K562 (cell line): ENCODE results near the gene CACNB1. TPM values are rescaled to one million over a fixed set of nuclear protein-coding genes. Genes with fewer than 3 reads are reported as not detected.

Experiments used
- ATAC-seq: fragments of 200-7000 bp; cut with Tn5 transposase; 3 replicates; pipeline ENCODE4 v1.9.1; 2020; ENCODE audit warnings: moderate library complexity
- BruUV-seq: library from RNA; stranded (reverse); fragments of 400-500 nt; replicated peaks from 2 replicates; lab custom pipeline; 2021; lab: Mats Ljungman, UMichigan
- CTCF ChIA-PET: fragments of 300-600 bp; formaldehyde crosslinking; extraction: SDS; loops from one replicate; lab custom pipeline; 2021; ENCODE audit warnings: low intra/inter-chr PET ratio; lab: Yijun Ruan, JAX
- POLR2A ChIA-PET: fragments of 300-600, 350-650 bp; sonication (Branson Sonifier 250); formaldehyde crosslinking; extraction: SDS; loops from one replicate; lab custom pipeline; 2021; ENCODE audit warnings: antibody characterized with exemption, inconsistent platforms; lab: Yijun Ruan, JAX
- DNase-seq, 4 experiments: peaks; one replicate each; pipeline versions ENCODE4 v3.0.0 to v3.0.0-alpha.2; 2011 to 2018; ENCODE audit warnings: low spot score in 3 of 4, mixed read lengths in 3 of 4; ENCODE audit errors: extremely low read depth in 1 of 4
- FAIRE-seq: peaks from 2 replicates; lab custom pipeline; 2011; peaks lifted over from hg19 to GRCh38; lab: Jason Lieb, UNC
- H2AFZ ChIP-seq: 2 replicates; pipeline ENCODE4 v1.6.0; 2011; ENCODE audit warnings: low read depth, low read length, control low read depth, inconsistent platforms
- H3K27ac ChIP-seq: fragments of 200-600 bp; 3 replicates; pipeline ENCODE4 v1.8.0; 2011; ENCODE audit warnings: low read depth, mild to moderate bottlenecking, control low read depth, inconsistent platforms, low read length, moderate library complexity, mixed read lengths; ENCODE audit errors: extremely low read depth
- H3K27me3 ChIP-seq, 2 experiments: fragments of 300-600 bp in 1 of 2; 2 replicates in 1 of 2; 3 replicates in 1 of 2; pipeline versions ENCODE4 v1.6.0 to v1.8.0; 2011; ENCODE audit warnings: inconsistent platforms in 2 of 2, low read length in 2 of 2, mild to moderate bottlenecking in 1 of 2, mixed read lengths in 1 of 2, moderate library complexity in 1 of 2; ENCODE audit not compliant: control insufficient read depth in 2 of 2, insufficient read depth in 2 of 2
- H3K36me3 ChIP-seq: fragments of 300-600 bp; 3 replicates; pipeline ENCODE4 v1.8.0; 2011; ENCODE audit warnings: mild to moderate bottlenecking, low read length, inconsistent platforms; ENCODE audit not compliant: control insufficient read depth, insufficient read depth
- H3K4me1 ChIP-seq, 2 experiments: fragments of 200-600 bp in 1 of 2; replicated peaks in 1 of 2; 2 replicates in 1 of 2; 3 replicates in 1 of 2; pipeline versions ENCODE4 v1.5.1 to v1.8.0; 2011; ENCODE audit warnings: inconsistent platforms in 2 of 2, low read length in 2 of 2, mild to moderate bottlenecking in 1 of 2, mixed read lengths in 1 of 2, moderate library complexity in 1 of 2; ENCODE audit not compliant: control insufficient read depth in 2 of 2, insufficient read depth in 2 of 2
- H3K4me2 ChIP-seq: 2 replicates; pipeline ENCODE4 v1.6.1; 2011; ENCODE audit warnings: low read length, control low read depth, inconsistent platforms, mixed read lengths; ENCODE audit not compliant: insufficient read depth
- H3K4me3 ChIP-seq: fragments of 200-600 bp; sonication (generic), shearing (Covaris generic); 2 replicates; pipeline ENCODE4 v1.5.1; 2016; ENCODE audit warnings: control low read depth, inconsistent platforms
- H3K79me2 ChIP-seq: fragments of 200-600 bp; 3 replicates; pipeline ENCODE4 v1.8.0; 2011; ENCODE audit warnings: low read length, inconsistent platforms; ENCODE audit not compliant: control insufficient read depth, insufficient read depth
- H3K9ac ChIP-seq, 2 experiments: 2 replicates each; pipeline versions ENCODE4 v1.6.0 to v1.6.1; 2011; ENCODE audit warnings: low read depth in 2 of 2, low read length in 2 of 2, control low read depth in 1 of 2, inconsistent platforms in 1 of 2, mild to moderate bottlenecking in 1 of 2, mixed read lengths in 1 of 2; ENCODE audit not compliant: insufficient read depth in 1 of 2
- H3K9me1 ChIP-seq: one replicate; pipeline ENCODE4 v1.6.0; 2011; ENCODE audit warnings: inconsistent platforms, mild to moderate bottlenecking, low read length, moderate library complexity; ENCODE audit not compliant: control insufficient read depth, insufficient read depth
- H3K9me3 ChIP-seq: replicated peaks from 2 replicates; pipeline ENCODE4 v1.5.1; 2011; ENCODE audit warnings: low read depth, low read length, inconsistent platforms; ENCODE audit not compliant: control insufficient read depth, insufficient read depth
- H4K20me1 ChIP-seq: replicated peaks from 2 replicates; pipeline ENCODE4 v1.6.1; 2011; ENCODE audit warnings: low read length, inconsistent platforms, mixed read lengths; ENCODE audit not compliant: control insufficient read depth, insufficient read depth
- ARNT ChIP-seq, 2 experiments: fragments of 450-650 bp; IDR thresholded peaks; 2 replicates each; pipeline ENCODE4 v1.6.1; 2016; ENCODE audit warnings: mild to moderate bottlenecking in 1 of 2
- PHF21A ChIP-seq: fragments of 450-650 bp; IDR thresholded peaks from 2 replicates; pipeline ENCODE4 v1.6.1; 2017; ENCODE audit warnings: low read depth, borderline replicate concordance
- TCF7L2 ChIP-seq: fragments of 150-350 bp; IDR thresholded peaks from 2 replicates; pipeline ENCODE4 v1.6.1; 2016; ENCODE audit warnings: low read depth, mild to moderate bottlenecking, low read length, moderate library complexity
- TEAD1 ChIP-seq, 2 experiments: fragments of 450-650 bp in 1 of 2; sonication (generic) in 1 of 2; formaldehyde crosslinking; IDR thresholded peaks; 2 replicates each; pipeline versions ENCODE4 v1.4.0 to v1.8.0; 2020 to 2022; ENCODE audit warnings: mild to moderate bottlenecking in 2 of 2, missing genetic modification reagents in 1 of 2
- ZC3H4 ChIP-seq: sonication (generic); formaldehyde crosslinking; IDR thresholded peaks from 2 replicates; pipeline ENCODE4 v1.9.0; 2021; ENCODE audit warnings: missing genetic modification reagents, borderline replicate concordance
- ZNF24 ChIP-seq: fragments of 450-650 bp; IDR thresholded peaks from 2 replicates; pipeline ENCODE4 v1.6.1; 2016
- ZNF280A ChIP-seq: fragments of 450-650 bp; IDR thresholded peaks from 2 replicates; pipeline ENCODE4 v1.6.1; 2018; ENCODE audit warnings: mild to moderate bottlenecking, low read depth; ENCODE audit not compliant: partially characterized antibody
- ZNF507 ChIP-seq: conservative IDR thresholded peaks from 2 replicates; pipeline ENCODE4 v1.6.1; 2017; ENCODE audit warnings: missing genetic modification characterization, missing compliant biosample characterization
- WGBS: fragments of 100-300 bp; shearing (Covaris generic); methylation state at CpG from one replicate; pipeline ENCODE4 v1.1.6; 2016; ENCODE audit warnings: low coverage, mixed read lengths; ENCODE audit not compliant: insufficient coverage; ENCODE audit errors: missing lambda C conversion rate; 5-methylcytosine and 5-hydroxymethylcytosine counted together
- in situ Hi-C: fragments of 300-500 bp; cut with MboI; formaldehyde crosslinking; loops from 4 replicates; pipeline ENCODE4 v1.15.0; 2018; ENCODE audit warnings: inconsistent platforms, mixed read lengths
- intact Hi-C: fragments of 100-400 bp; cut with micrococcal nuclease; formaldehyde crosslinking; loops from 2 replicates; pipeline ENCODE4 v1.14.2; 2022
- polyA plus RNA-seq, 8 experiments: library from polyadenylated mRNA; depleted of rRNA in 4 of 8; stranded (reverse) in 5 of 8; unstranded in 3 of 8; fragments of >200 nt; fragmentation: Nextera tagmentation in 2 of 8; fragmentation: Illumina TruSeq in 1 of 8; extraction: Ambion mirVana in 2 of 8; extraction: Trizol in 1 of 8; gene quantifications; 2 replicates each; pipeline versions ENCODE4 v1.2.1 to v1.2.3, GENCODE V29; 2011 to 2014; ENCODE audit warnings: inconsistent platforms in 1 of 8, missing spikeins in 1 of 8
- total RNA-seq, 7 experiments: library from RNA; depleted of rRNA in 6 of 7; stranded (reverse); fragments of >200 nt in 6 of 7; fragmentation: Illumina TruSeq in 2 of 7; extraction: Trizol in 2 of 7; gene quantifications; 2 replicates each; pipeline versions ENCODE4 v1.2.1 to v1.2.3, GENCODE V29; 2011 to 2021; ENCODE audit warnings: low replicate concordance in 1 of 7
- TF ChIP-seq, protein P1 (sequence below): fragments of 450-650 bp; formaldehyde crosslinking; IDR thresholded peaks from 2 replicates; pipeline ENCODE4 v1.4.0; 2022; ENCODE audit warnings: missing genetic modification characterization
- TF ChIP-seq, protein P2 (sequence below): fragments of 250-450 bp; sonication (Bioruptor Pico); IDR thresholded peaks from 2 replicates; pipeline ENCODE4 v1.5.0; 2020; ENCODE audit warnings: mild to moderate bottlenecking, borderline replicate concordance
- TF ChIP-seq, protein P3 (sequence below): fragments of 150-350 bp; conservative IDR thresholded peaks from 2 replicates; pipeline ENCODE4 v1.6.1; 2014; ENCODE audit warnings: low read length

Gene CACNB1
- total and polyA plus RNA-seq, 9 of the 15 experiments (the other 6 are each of a cell fraction or from before 2014, with no cell fraction given): 0.08 to 7.4 (median 3.0) TPM

- TF ChIP-seq TEAD1 (CRISPR knock-in tag; IDR thresholded peaks at IDR 0.05) (no peak), ZNF24 (no peak), PHF21A (no peak), ARNT (IDR thresholded peaks at IDR 0.05) (no peak), ZNF507 (tag) (no peak), TCF7L2 (no peak)
- TF ChIP-seq, protein P1, sequence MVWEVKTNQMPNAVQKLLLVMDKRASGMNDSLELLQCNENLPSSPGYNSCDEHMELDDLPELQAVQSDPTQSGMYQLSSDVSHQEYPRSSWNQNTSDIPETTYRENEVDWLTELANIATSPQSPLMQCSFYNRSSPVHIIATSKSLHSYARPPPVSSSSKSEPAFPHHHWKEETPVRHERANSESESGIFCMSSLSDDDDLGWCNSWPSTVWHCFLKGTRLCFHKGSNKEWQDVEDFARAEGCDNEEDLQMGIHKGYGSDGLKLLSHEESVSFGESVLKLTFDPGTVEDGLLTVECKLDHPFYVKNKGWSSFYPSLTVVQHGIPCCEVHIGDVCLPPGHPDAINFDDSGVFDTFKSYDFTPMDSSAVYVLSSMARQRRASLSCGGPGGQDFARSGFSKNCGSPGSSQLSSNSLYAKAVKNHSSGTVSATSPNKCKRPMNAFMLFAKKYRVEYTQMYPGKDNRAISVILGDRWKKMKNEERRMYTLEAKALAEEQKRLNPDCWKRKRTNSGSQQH: no peak
Observed at GRCh38 chr17:39231591-39232551, 34.4 kb upstream of the CACNB1 start (continued).

DNA sequence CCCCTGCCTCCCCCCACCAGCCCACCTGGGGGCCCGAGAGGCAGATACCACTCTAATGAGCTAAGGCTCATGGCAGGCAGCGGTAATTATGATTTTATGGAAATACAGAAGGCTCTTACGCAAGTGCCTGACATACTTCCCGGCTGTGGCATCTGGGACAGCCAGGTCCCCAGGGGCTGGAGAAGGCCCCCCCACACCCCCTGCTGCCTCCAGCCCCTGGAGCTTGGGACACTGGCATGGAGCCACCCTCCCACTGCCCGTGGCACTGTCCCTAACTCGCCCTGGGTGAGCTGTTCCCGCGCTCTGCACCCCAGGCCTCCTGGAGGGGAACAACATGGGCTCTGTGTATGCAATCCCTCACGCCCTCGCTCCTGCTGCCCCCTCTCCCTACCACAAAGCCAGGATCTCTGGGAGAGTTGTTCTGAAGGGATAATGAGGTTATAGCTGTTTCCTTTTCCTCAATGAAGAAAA, 33.7 kb upstream of the CACNB1 start:
- no peaks in the 10 kb centered on the region for H3K9me3 ChIP-seq
- H3K27me3 ChIP-seq: no peaks in the 10 kb centered on the region; a peak in 1 of 5 replicates
- ChIA-PET CTCF (interaction anchor here (1.1 to 1.9 kb wide), 3 partner anchors 24 to 248 kb away, joined by 3 to 13 read pairs (median 3); no protein-coding TSS in a partner anchor), POLR2A (interaction anchor here (0.6 kb wide), 1 partner anchor 40 kb away, joined by 3 read pairs; no protein-coding TSS in a partner anchor)
- no peak for DNase-seq
- H3K79me2 ChIP-seq: no peaks in the 10 kb centered on the region
- 40% methylated on average over 10 of the region's 10 CpGs for WGBS
- H3K4me1 ChIP-seq: peaks cover 2 to 23% of the 10 kb centered on the region in 2 experiments; a peak in 4 of 5 replicates
- TF ChIP-seq, protein P2, sequence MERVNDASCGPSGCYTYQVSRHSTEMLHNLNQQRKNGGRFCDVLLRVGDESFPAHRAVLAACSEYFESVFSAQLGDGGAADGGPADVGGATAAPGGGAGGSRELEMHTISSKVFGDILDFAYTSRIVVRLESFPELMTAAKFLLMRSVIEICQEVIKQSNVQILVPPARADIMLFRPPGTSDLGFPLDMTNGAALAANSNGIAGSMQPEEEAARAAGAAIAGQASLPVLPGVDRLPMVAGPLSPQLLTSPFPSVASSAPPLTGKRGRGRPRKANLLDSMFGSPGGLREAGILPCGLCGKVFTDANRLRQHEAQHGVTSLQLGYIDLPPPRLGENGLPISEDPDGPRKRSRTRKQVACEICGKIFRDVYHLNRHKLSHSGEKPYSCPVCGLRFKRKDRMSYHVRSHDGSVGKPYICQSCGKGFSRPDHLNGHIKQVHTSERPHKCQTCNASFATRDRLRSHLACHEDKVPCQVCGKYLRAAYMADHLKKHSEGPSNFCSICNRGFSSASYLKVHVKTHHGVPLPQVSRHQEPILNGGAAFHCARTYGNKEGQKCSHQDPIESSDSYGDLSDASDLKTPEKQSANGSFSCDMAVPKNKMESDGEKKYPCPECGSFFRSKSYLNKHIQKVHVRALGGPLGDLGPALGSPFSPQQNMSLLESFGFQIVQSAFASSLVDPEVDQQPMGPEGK (CRISPR knock-in tag): no peak
- no peak for TF ChIP-seq ZNF280A
- no peak for TF ChIP-seq ZC3H4 (CRISPR knock-in tag)
- TF ChIP-seq, protein P3, sequence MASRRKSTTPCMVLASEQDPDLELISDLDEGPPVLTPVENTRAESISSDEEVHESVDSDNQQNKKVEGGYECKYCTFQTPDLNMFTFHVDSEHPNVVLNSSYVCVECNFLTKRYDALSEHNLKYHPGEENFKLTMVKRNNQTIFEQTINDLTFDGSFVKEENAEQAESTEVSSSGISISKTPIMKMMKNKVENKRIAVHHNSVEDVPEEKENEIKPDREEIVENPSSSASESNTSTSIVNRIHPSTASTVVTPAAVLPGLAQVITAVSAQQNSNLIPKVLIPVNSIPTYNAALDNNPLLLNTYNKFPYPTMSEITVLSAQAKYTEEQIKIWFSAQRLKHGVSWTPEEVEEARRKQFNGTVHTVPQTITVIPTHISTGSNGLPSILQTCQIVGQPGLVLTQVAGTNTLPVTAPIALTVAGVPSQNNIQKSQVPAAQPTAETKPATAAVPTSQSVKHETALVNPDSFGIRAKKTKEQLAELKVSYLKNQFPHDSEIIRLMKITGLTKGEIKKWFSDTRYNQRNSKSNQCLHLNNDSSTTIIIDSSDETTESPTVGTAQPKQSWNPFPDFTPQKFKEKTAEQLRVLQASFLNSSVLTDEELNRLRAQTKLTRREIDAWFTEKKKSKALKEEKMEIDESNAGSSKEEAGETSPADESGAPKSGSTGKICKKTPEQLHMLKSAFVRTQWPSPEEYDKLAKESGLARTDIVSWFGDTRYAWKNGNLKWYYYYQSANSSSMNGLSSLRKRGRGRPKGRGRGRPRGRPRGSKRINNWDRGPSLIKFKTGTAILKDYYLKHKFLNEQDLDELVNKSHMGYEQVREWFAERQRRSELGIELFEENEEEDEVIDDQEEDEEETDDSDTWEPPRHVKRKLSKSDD: no peak
- H2AFZ ChIP-seq: no peak overlapping the region
- no peak for ATAC-seq
- no peak overlapping the region for H3K4me3 ChIP-seq
- BruUV-seq: no TSS peak
- no peak overlapping the region for H3K4me2 ChIP-seq
- no peaks in the 10 kb centered on the region for H3K36me3 ChIP-seq
- H4K20me1 ChIP-seq: no peaks in the 10 kb centered on the region
- FAIRE-seq: no peak
- peak overlapping the region in 1 of 2 experiments; percentile 65; a peak in 1 of 4 replicates for H3K9ac ChIP-seq
- in situ Hi-C loops (no loop called here), intact Hi-C loops (no loop called here)
- no peak overlapping the region for H3K27ac ChIP-seq
- no peaks in the 10 kb centered on the region for H3K9me1 ChIP-seq
